RWPE2 (cell line): ENCODE data around the gene TPR.

Experiments
- ATAC-seq: fragments of 200-7000 bp; cut with Tn5 transposase; 3 replicates; pipeline ENCODE4 v1.9.1; 2021; ENCODE audit warnings: low read depth
- DNase-seq: peaks from one replicate; pipeline ENCODE4 v3.0.0-alpha.2; 2020; ENCODE audit warnings: low spot score
- H3K27ac ChIP-seq: fragments of 450-650 bp; 2 replicates; pipeline ENCODE4 v1.5.1; 2017; ENCODE audit warnings: mild to moderate bottlenecking; ENCODE audit not compliant: poor library complexity, severe bottlenecking
- H3K27me3 ChIP-seq: fragments of 250-450 bp; sonication (Bioruptor Pico); 2 replicates; pipeline ENCODE4 v1.5.1; 2021; ENCODE audit warnings: mild to moderate bottlenecking, moderate library complexity; ENCODE audit not compliant: insufficient read depth, poor library complexity, severe bottlenecking
- H3K36me3 ChIP-seq: fragments of 250-450 bp; sonication (Bioruptor Pico); 2 replicates; pipeline ENCODE4 v1.5.1; 2020; ENCODE audit warnings: low read depth, mild to moderate bottlenecking, moderate library complexity
- H3K4me1 ChIP-seq: fragments of 250-450 bp; sonication (Bioruptor Pico); 2 replicates; pipeline ENCODE4 v1.5.1; 2021; ENCODE audit warnings: mild to moderate bottlenecking, moderate library complexity; ENCODE audit not compliant: insufficient read depth, poor library complexity, severe bottlenecking
- H3K4me3 ChIP-seq: fragments of 250-450 bp; sonication (Bioruptor Pico); 2 replicates; pipeline ENCODE4 v1.5.1; 2021; ENCODE audit warnings: mild to moderate bottlenecking, moderate library complexity; ENCODE audit not compliant: severe bottlenecking
- H3K9me3 ChIP-seq: fragments of 250-450 bp; sonication (Bioruptor Pico); 2 replicates; pipeline ENCODE4 v1.5.1; 2021; ENCODE audit warnings: mild to moderate bottlenecking, moderate library complexity; ENCODE audit not compliant: severe bottlenecking
- CTCF ChIP-seq: fragments of 450-650 bp; IDR thresholded peaks from one replicate; pipeline ENCODE4 v1.5.1; 2017; ENCODE audit warnings: mild to moderate bottlenecking, moderate library complexity; ENCODE audit not compliant: poor library complexity, severe bottlenecking

Gene TPR

DNA sequence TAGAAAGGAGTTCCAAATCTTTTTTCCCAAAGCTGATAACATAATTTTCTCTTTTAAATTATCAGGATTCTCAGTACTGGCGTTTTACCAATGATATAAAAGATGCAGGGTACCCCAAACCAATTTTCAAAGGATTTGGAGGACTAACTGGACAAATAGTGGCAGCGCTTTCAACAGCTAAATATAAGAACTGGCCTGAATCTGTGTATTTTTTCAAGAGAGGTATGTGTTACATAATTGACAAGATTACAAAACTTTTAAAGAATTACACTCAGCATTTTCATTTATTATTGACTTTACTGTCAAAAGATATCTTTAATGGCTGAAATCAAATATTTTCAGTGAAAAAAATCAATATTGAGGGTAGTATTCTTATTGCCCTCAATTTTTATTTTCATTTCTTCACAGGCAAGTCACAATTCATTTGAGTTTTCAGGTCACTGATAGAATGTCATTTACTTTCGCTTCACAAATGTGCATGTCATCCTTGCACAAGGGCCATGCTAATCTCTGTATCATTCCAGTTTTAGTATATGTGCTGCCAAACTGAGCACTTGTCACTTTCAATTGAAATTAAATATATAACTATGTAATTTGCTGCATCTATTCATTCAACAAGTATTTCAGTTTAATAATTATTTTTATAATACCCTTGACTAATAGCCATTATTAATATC lies 63.5 kb downstream of the TPR start:
- Histone ChIP-seq H3K36me3 (peaks cover 51% of the 10 kb centered on the region), H3K27ac (no peak overlapping the region), H3K4me1 (no peaks in the 10 kb centered on the region), H3K4me3 (no peak overlapping the region), H3K9me3 (no peaks in the 10 kb centered on the region), H3K27me3 (no peaks in the 10 kb centered on the region)
- no peak for TF ChIP-seq CTCF
- DNase-seq (no peak), ATAC-seq (no peak)

- Histone ChIP-seq H3K36me3 (peaks cover 39% of the 10 kb centered on the region), H3K4me1 (no peaks in the 10 kb centered on the region), H3K4me3 (no peak overlapping the region), H3K27me3 (no peaks in the 10 kb centered on the region), H3K27ac (no peak overlapping the region), H3K9me3 (no peaks in the 10 kb centered on the region)
- no peak for DNase-seq
- TF ChIP-seq CTCF, result no peak
- no peak for ATAC-seq
These were observed 64.7 kb downstream of the TPR start for GRCh38 chr1:186310307-186310706.

GRCh38 chr1:186308264-186309060 lies 66.6 kb downstream of the TPR start:
- Histone ChIP-seq H3K36me3 (peaks cover 20% of the 10 kb centered on the region), H3K27me3 (no peaks in the 10 kb centered on the region), H3K9me3 (no peaks in the 10 kb centered on the region), H3K4me3 (no peak overlapping the region), H3K4me1 (no peaks in the 10 kb centered on the region), H3K27ac (no peak overlapping the region)
- no peak for TF ChIP-seq CTCF
- ATAC-seq, result no peak
- no peak for DNase-seq

DNA sequence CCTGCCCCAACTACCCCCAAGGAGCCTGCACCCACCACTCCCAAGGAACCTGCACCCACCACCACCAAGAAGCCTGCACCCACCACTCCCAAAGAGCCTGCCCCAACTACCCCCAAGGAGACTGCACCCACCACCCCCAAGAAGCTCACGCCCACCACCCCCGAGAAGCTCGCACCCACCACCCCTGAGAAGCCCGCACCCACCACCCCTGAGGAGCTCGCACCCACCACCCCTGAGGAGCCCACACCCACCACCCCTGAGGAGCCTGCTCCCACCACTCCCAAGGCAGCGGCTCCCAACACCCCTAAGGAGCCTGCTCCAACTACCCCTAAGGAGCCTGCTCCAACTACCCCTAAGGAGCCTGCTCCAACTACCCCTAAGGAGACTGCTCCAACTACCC lies 67.6 kb downstream of the TPR start:
- Histone ChIP-seq H3K27me3 (no peaks in the 10 kb centered on the region), H3K4me1 (no peaks in the 10 kb centered on the region), H3K27ac (no peak overlapping the region), H3K9me3 (no peaks in the 10 kb centered on the region), H3K4me3 (no peak overlapping the region), H3K36me3 (peaks cover 10% of the 10 kb centered on the region)
- no peak for TF ChIP-seq CTCF
- no peak for ATAC-seq
- DNase-seq, result no peak

DNA sequence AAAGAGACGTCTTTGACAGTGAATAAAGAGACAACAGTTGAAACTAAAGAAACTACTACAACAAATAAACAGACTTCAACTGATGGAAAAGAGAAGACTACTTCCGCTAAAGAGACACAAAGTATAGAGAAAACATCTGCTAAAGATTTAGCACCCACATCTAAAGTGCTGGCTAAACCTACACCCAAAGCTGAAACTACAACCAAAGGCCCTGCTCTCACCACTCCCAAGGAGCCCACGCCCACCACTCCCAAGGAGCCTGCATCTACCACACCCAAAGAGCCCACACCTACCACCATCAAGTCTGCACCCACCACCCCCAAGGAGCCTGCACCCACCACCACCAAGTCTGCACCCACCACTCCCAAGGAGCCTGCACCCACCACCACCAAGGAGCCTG lies 68.5 kb downstream of the TPR start:
- H3K9me3 ChIP-seq, result no peaks in the 10 kb centered on the region
- H3K4me1 ChIP-seq, result no peaks in the 10 kb centered on the region
- peaks cover 1% of the 10 kb centered on the region; the same call in 1 of the 2 replicates for H3K36me3 ChIP-seq
- no peak for DNase-seq
- no peak overlapping the region for H3K27ac ChIP-seq
- no peak overlapping the region for H3K4me3 ChIP-seq
- TF ChIP-seq CTCF, result no peak
- H3K27me3 ChIP-seq, result no peaks in the 10 kb centered on the region
- ATAC-seq, result no peak
